Hematopoietic multipotent progenitor cell treated with erythropoietin and hydrocortisone succinate and interleukin-3 and kit ligand, for 17 days (in vitro differentiated cells): ENCODE results near the gene ESPNL.

ENCODE experiments used
- DNase-seq: peaks from one replicate; pipeline ENCODE4 v3.0.0-alpha.2; 2015; ENCODE audit warnings: low spot score

Gene ESPNL

GRCh38 chr2:238128061-238128440, 27.9 kb downstream of the ESPNL start:
- no peak for DNase-seq

GRCh38 chr2:238128534-238129001, 28.4 kb downstream of the ESPNL start:
- no peak for DNase-seq

GRCh38 chr2:238129166-238130010, 29.2 kb downstream of the ESPNL start:
- DNase-seq = no peak

DNA sequence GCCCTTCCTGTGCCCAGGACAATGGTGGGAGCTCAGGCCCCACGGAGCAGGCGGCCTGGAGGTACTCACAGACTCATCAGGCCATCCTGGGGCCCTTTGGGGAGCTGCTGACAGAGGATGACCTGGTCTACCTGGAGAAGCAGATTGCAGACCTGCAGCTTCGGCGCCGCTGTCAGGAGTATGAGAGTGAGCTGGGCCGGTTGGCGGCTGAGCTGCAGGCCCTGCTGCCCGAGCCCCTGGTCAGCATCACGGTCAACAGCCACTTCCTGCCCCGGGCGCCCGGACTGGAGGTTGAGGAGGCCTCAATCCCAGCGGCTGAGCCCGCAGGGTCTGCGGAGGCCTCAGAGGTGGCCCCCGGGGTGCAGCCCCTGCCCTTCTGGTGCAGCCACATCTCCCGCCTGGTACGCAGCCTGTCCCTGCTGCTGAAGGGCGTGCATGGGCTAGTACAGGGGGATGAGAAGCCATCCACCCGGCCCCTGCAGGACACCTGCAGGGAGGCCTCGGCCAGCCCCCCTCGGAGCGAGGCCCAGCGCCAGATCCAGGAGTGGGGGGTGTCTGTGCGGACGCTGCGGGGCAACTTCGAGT, 30.1 kb downstream of the ESPNL start:
- no peak for DNase-seq

DNA sequence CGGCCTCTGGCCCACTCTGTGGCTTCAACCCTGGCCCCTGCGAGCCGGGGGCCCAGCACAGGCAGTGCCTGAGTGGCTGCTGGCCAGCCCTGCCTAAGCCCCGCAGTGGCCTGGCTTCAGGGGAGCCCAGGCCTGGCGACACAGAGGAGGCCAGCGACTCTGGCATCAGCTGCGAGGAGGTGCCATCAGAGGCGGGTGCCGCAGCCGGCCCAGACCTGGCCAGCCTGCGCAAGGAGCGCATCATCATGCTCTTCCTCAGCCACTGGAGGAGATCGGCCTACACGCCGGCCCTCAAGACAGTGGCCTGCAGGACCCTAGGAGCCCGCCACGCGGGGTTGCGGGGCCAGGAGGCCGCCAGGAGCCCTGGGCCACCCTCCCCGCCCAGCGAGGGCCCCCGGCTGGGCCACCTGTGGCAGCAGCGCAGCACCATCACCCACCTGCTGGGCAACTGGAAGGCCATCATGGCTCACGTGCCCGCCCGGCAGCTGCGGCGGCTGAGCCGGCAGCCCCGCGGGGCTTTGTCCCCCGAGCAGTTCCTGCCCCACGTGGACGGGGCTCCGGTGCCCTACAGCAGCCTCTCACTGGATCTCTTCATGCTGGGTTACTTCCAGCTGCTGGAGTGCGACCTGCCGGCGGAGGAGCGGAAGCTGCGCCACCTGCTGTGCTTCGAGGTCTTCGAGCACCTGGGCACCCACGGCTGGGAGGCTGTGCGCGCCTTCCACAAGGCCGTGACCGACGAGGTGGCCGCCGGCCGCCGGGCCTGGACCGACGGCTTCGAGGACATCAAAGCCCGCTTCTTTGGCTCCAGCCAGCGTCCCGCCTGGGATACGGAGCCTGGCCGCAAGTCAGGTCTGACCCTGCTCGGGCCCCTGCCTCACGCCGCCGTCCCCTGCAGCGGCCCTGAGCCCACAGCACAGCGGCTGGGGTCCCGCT, 30.8 kb downstream of the ESPNL start:
- no peak for DNase-seq

- DNase-seq = no peak
Measured at GRCh38 chr2:238131761-238132462, 31.8 kb downstream of the ESPNL start.

GRCh38 chr2:238132463-238133450, 32.6 kb downstream of the ESPNL start:
- DNase-seq = no peak

DNA sequence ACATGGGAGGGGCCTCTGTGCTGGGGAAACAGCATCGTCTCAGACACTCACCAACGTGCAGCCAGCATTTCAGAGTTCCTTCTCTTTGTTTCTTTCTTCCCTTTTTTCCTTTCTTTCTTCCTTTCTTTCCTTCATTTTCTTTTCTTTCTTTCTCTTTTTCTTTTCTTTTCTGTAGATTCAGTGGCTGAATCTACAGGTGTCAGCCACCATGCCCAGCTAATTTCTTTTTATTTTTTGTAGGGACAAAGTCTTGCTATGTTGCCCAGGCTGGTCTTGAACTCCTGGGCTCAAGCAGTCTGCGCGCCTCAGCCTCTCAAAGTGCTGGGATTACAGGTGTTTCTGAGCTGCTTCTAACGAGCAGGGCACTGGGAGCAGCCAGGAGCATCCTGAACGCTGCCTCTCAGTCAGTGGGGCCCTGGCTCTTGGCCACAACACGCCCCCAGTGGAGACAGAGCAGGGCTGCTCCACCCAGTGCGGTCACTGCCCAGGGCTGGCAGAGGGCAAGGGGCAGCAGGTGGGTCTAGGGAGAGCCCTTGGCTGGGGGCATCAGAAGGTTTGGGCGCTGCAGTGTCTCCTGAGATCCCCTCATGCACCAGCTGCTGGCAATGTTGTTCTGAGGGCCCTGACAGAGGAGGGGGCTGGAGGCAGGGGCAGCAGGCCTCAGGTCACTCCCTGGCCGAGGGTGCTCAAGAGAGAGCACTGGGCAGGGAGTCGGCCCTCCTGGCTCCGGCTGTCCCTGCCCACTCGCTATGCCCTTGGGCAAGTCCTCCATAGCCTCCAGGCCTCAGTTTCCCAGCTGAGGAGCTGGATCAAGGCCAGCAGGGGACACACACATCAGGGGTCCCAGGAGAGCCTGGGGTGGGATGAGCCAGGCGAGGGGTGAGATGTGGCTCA, 33.6 kb downstream of the ESPNL start:
- DNase-seq = no peak

DNA sequence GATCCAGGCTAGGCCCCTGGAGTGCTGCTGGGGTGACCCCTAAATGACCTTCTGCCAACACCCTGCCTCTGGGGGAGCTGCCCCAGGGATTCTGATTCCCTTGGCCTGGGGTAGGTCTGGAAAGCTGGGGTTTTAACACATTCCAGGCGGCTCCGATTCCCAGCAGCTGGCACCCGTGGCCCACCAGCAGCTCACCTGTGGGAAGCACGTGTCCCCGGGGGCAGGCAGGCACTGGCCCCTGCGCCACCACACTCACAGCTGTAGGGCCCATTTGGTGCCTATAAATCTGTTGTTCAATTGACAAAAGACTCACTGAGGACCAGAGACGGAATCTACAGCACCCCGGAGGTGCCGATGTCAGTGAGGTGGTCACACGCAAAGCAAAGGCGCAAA, 34.2 kb downstream of the ESPNL start:
- no peak for DNase-seq

DNA sequence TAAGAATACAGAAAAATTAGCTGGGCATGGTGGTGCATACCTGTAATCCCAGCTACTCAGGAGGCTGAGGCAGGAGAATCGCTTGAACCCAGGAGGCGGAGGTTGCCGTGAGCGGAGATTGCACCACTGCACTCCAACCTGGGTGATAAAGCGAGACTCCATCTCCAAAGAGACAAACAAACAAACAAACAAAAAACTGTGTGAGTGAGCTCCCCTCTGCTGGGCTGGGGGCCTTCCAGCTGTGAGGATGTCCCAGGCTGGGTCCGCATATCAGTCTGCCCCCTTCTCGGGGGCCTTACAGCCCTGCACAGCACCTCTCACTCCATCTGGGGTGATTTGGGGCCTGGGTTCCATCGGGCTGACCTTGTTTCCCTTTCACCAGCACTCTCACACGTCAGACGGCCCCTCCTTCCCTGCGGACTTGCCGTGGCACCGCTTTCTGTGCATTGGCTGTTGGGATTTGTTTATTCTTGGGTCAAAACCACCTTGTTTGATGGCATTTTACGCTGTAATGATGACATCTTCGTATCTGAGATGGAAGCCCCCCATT, 35.5 kb downstream of the ESPNL start:
- DNase-seq = no peak

GRCh38 chr2:238136820-238137537, 36.8 kb downstream of the ESPNL start:
- no peak for DNase-seq

DNA sequence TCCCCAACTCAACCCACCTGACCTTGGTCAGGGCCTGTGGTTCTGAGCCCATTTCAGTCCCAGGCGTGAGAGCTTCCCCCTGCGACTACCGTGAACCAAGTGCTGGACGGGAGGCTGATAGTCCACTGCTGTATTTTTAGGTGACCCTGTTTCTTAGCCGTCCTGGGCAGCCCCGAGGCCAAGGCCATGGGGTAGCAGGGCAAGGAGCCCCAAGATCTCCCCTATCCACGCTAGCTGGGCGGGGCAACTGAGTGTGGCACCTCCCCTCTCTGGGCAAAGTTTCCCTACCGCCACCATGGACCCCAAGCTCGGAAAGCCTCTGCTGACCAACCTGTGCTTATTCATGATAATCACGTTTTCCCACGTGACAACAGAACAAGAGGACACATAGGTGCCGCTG, 37.7 kb downstream of the ESPNL start:
- DNase-seq = no peak

DNA sequence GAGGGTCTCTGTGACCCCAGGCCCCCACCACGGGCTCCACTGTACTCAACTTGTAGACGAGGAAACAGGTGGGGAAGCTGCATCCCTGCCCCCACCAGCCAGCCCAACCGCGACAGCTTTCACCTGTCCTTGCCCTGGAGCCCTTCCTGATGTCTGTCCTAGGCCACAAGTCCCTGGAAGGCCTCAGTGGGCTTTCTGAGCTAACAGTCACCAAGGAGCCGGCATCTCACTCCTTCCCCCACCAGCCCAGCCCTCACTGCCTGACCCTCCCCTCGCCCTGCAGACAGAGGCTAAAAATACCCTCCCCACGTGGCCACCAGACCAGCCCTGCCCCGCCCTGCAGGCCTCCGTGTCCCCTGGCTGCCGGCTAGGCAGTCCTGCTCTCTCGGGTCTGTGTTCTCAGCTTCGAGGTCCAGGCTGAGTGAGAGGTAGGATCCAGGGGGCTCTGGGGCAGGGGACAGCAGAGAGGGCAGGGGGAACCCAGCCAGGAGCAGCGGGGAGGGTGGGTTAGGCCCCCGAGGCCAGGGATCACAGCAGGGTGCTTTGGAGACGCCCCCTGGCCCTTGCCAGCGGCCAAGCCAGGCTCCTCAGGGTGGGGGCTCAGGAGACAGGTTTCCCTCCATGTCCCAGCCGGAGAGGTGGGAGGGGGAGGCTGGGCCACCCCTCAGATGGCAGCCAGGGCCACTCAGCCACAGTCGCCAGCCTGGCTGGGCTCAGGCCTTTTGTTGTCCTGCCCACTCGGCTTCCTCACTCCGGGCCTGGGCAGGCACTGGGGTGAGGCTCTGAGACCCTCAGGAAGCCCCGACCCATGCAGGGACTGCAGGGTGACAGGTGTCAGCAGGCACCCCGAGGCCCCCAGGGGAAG, 38.4 kb downstream of the ESPNL start, which contains the start of gene KLHL30:
Gene KLHL30 (plus strand): TSS at position 338 of the 865 bp plus-strand sequence. CDS start 2,087 bp downstream, outside the sequence.
- DNase-seq = no peak

- DNase-seq = peak; percentile 40
Measured at GRCh38 chr2:238139196-238140039, 39.3 kb downstream of the ESPNL start.

DNA sequence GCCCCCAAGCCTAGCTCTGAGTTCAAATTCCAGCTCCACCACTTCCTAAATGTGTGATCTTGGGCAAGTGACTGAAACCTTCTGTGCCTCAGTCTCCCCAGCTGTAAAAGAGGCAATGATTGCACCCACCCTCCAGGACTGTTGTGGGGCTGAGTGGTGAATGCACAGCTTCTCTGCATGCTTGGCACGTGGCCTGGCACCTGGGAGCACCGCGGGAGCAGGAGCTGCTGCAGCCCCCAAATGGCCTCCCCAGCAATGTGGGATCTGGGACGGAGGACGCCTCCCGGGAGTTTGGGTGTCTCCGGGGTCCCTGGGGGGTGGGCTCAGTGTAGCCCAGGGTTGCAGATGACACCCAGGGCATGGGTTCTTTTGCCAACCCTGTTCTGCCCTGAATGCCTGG, 39.9 kb downstream of the ESPNL start:
- no peak for DNase-seq

DNA sequence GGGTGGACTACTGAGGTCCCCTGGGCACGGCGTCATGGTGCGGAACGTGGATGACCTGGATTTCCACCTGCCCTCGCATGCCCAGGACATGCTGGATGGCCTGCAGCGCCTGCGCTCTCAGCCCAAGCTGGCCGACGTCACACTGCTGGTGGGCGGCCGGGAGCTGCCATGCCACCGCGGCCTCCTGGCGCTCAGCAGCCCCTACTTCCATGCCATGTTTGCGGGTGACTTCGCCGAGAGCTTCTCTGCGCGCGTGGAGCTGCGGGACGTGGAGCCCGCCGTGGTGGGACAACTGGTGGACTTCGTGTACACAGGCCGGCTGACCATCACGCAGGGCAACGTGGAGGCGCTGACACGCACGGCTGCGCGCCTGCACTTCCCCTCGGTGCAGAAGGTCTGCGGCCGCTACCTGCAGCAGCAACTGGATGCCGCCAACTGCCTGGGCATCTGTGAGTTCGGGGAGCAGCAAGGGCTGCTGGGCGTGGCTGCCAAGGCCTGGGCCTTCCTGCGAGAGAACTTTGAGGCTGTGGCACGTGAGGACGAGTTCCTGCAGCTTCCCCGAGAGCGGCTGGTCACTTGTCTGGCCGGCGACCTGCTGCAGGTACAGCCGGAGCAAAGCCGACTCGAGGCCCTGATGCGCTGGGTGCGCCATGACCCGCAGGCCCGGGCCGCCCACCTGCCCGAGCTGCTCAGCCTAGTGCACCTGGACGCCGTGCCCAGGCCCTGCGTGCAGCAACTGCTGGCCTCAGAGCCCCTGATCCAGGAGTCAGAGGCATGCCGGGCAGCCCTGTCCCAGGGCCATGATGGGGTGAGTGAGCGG, 40.8 kb downstream of the ESPNL start:
- no peak for DNase-seq
